Keratinocyte (primary cell): ENCODE measurements around the gene ACR.

Experiments
- CTCF ChIP-seq, 3 experiments: IDR thresholded peaks in 1 of 3; conservative IDR thresholded peaks in 1 of 3; optimal IDR thresholded peaks in 1 of 3; 2 replicates in 2 of 3; 3 replicates in 1 of 3; pipeline versions ENCODE3 to v1.5.1; 2011; ENCODE audit warnings: low read length in 3 of 3, mild to moderate bottlenecking in 3 of 3, moderate library complexity in 2 of 3, control low read depth in 1 of 3, inconsistent platforms in 1 of 3; ENCODE audit not compliant: insufficient read depth in 2 of 3; ENCODE audit errors: extremely low read depth in 1 of 3
- EZH2 ChIP-seq: IDR thresholded peaks from one replicate; pipeline ENCODE4 v1.6.1; 2012; ENCODE audit warnings: inconsistent platforms, mild to moderate bottlenecking, low read length, moderate library complexity

GRCh38 chr22:50691521-50691920 is 46.5 kb upstream of the ACR start:
- TF ChIP-seq CTCF (optimal IDR thresholded peaks at IDR 0.05 in 1 of 3, IDR thresholded peaks at IDR 0.05 in 1 of 3, conservative IDR thresholded peaks at IDR 0.05 in 1 of 3; ENCODE audit: extremely low read depth in 1 of 3, insufficient read depth in 2 of 3, low read length in 3 of 3) = peak in 2 of 3 experiments; percentile 51 to 58
- TF ChIP-seq EZH2 = no peak
